ENCODE measurements around the gene ANXA1. TPM values are rescaled to one million over a fixed set of nuclear protein-coding genes. Genes with fewer than 3 reads are reported as not detected.
"Not testable (repeated sequence)": the region's sequence is repeated elsewhere in the genome, so short reads cannot be mapped to it uniquely, and the experiment has no call there.

Gene ANXA1
- total RNA-seq, 1 donor from 2014 or later, result 32.2 TPM

- intact Hi-C loops (cut with micrococcal nuclease), result no loop called here
Observed at GRCh38 chr9:73178044-73178443, 26.4 kb downstream of the ANXA1 start.

GRCh38 chr9:73179589-73179988 lies 27.9 kb downstream of the ANXA1 start:
- Mint-ChIP-seq H3K9me3 (no peaks in the 10 kb centered on the region), H3K27me3 (ENCODE audit: low read depth) (no peaks in the 10 kb centered on the region), H3K4me3 (ENCODE audit: low read depth) (no peak overlapping the region), H3K27ac (no peak overlapping the region), H3K4me1 (ENCODE audit: low read depth) (peaks cover 17% of the 10 kb centered on the region), H3K36me3 (ENCODE audit: low read depth) (no peaks in the 10 kb centered on the region)
- DNase-seq (ENCODE audit: low spot score), result no peak
- intact Hi-C loops (cut with micrococcal nuclease), result no loop called here

More at GRCh38 chr9:73178044-73178443, 26.4 kb downstream of the ANXA1 start:
- no peaks in the 10 kb centered on the region for H3K27me3 Mint-ChIP-seq (ENCODE audit: low read depth)
- peaks cover 12% of the 10 kb centered on the region for H3K4me1 Mint-ChIP-seq (ENCODE audit: low read depth)
- no peak overlapping the region for H3K4me3 Mint-ChIP-seq (ENCODE audit: low read depth)
- H3K27ac Mint-ChIP-seq, result no peak overlapping the region
- no peak for DNase-seq (ENCODE audit: low spot score)
- H3K36me3 Mint-ChIP-seq (ENCODE audit: low read depth), result no peaks in the 10 kb centered on the region
- H3K9me3 Mint-ChIP-seq, result no peaks in the 10 kb centered on the region

- H3K9me3 Mint-ChIP-seq, result no peaks in the 10 kb centered on the region
- H3K27me3 Mint-ChIP-seq (ENCODE audit: low read depth), result peaks cover 2% of the 10 kb centered on the region
- peaks cover 15% of the 10 kb centered on the region for H3K4me1 Mint-ChIP-seq (ENCODE audit: low read depth)
- no peak overlapping the region for H3K4me3 Mint-ChIP-seq (ENCODE audit: low read depth)
- H3K36me3 Mint-ChIP-seq (ENCODE audit: low read depth), result no peaks in the 10 kb centered on the region
- DNase-seq (ENCODE audit: low spot score), result no peak
- intact Hi-C loops (cut with micrococcal nuclease), result loop anchor here (5.0 kb wide), 2 partner anchors 158 to 323 kb away; no protein-coding TSS in a partner anchor
- no peak overlapping the region for H3K27ac Mint-ChIP-seq
Observed at GRCh38 chr9:73180403-73180802, 28.7 kb downstream of the ANXA1 start.

- no peak for DNase-seq (ENCODE audit: low spot score)
- no peak overlapping the region for H3K4me3 Mint-ChIP-seq (ENCODE audit: low read depth)
- H3K27me3 Mint-ChIP-seq (ENCODE audit: low read depth), result peaks cover 20% of the 10 kb centered on the region
- peaks cover 13% of the 10 kb centered on the region for H3K4me1 Mint-ChIP-seq (ENCODE audit: low read depth)
- no peak overlapping the region for H3K27ac Mint-ChIP-seq
- H3K9me3 Mint-ChIP-seq, result no peaks in the 10 kb centered on the region
- intact Hi-C loops (cut with micrococcal nuclease), result loop anchor here (5.0 kb wide), 2 partner anchors 161 to 326 kb away; no protein-coding TSS in a partner anchor
- H3K36me3 Mint-ChIP-seq (ENCODE audit: low read depth), result no peaks in the 10 kb centered on the region
Observed at GRCh38 chr9:73182928-73183327, 31.3 kb downstream of the ANXA1 start.

GRCh38 chr9:73183428-73183827 lies 31.8 kb downstream of the ANXA1 start:
- H3K36me3 Mint-ChIP-seq (ENCODE audit: low read depth), result no peaks in the 10 kb centered on the region
- H3K4me1 Mint-ChIP-seq (ENCODE audit: low read depth), result peaks cover 9% of the 10 kb centered on the region
- intact Hi-C loops (cut with micrococcal nuclease), result loop anchor here (5.0 kb wide), 2 partner anchors 161 to 326 kb away; no protein-coding TSS in a partner anchor
- peaks cover 25% of the 10 kb centered on the region for H3K27me3 Mint-ChIP-seq (ENCODE audit: low read depth)
- H3K27ac Mint-ChIP-seq, result no peak overlapping the region
- DNase-seq (ENCODE audit: low spot score), result no peak
- no peaks in the 10 kb centered on the region for H3K9me3 Mint-ChIP-seq
- no peak overlapping the region for H3K4me3 Mint-ChIP-seq (ENCODE audit: low read depth)

GRCh38 chr9:73183917-73184861 lies 32.5 kb downstream of the ANXA1 start:
- intact Hi-C loops (cut with micrococcal nuclease), result loop anchor here (1.0 to 5.0 kb wide), 4 partner anchors 29 to 327 kb away; no protein-coding TSS in a partner anchor
- H3K36me3 Mint-ChIP-seq (ENCODE audit: low read depth), result no peaks in the 10 kb centered on the region
- peaks cover 9% of the 10 kb centered on the region for H3K4me1 Mint-ChIP-seq (ENCODE audit: low read depth)
- no peak overlapping the region for H3K4me3 Mint-ChIP-seq (ENCODE audit: low read depth)
- no peaks in the 10 kb centered on the region for H3K9me3 Mint-ChIP-seq
- no peak for DNase-seq (ENCODE audit: low spot score)
- H3K27me3 Mint-ChIP-seq (ENCODE audit: low read depth), result peaks cover 29% of the 10 kb centered on the region
- no peak overlapping the region for H3K27ac Mint-ChIP-seq

GRCh38 chr9:73191109-73191508 lies 39.4 kb downstream of the ANXA1 start:
- H3K9me3 Mint-ChIP-seq; H3K27ac Mint-ChIP-seq; DNase-seq (ENCODE audit: low spot score); H3K4me3 Mint-ChIP-seq (ENCODE audit: low read depth); H3K36me3 Mint-ChIP-seq (ENCODE audit: low read depth); intact Hi-C loops (cut with micrococcal nuclease); H3K4me1 Mint-ChIP-seq (ENCODE audit: low read depth): not testable (repeated sequence)
- H3K27me3 Mint-ChIP-seq (ENCODE audit: low read depth), result peaks cover 47% of the 10 kb centered on the region

- Mint-ChIP-seq H3K4me1 (ENCODE audit: low read depth) (no peaks in the 10 kb centered on the region), H3K9me3 (no peaks in the 10 kb centered on the region), H3K36me3 (ENCODE audit: low read depth) (no peaks in the 10 kb centered on the region), H3K27ac (no peak overlapping the region), H3K4me3 (ENCODE audit: low read depth) (no peak overlapping the region), H3K27me3 (ENCODE audit: low read depth) (peaks cover 30% of the 10 kb centered on the region)
- intact Hi-C loops (cut with micrococcal nuclease), result no loop called here
- DNase-seq (ENCODE audit: low spot score), result no peak
Observed at GRCh38 chr9:73194284-73194683, 42.6 kb downstream of the ANXA1 start.

GRCh38 chr9:73199448-73199847 lies 47.8 kb downstream of the ANXA1 start:
- H3K4me3 Mint-ChIP-seq (ENCODE audit: low read depth), result no peak overlapping the region
- intact Hi-C loops (cut with micrococcal nuclease), result no loop called here
- peaks cover 1% of the 10 kb centered on the region for H3K4me1 Mint-ChIP-seq (ENCODE audit: low read depth)
- H3K27ac Mint-ChIP-seq, result no peak overlapping the region
- no peaks in the 10 kb centered on the region for H3K9me3 Mint-ChIP-seq
- DNase-seq (ENCODE audit: low spot score), result no peak
- H3K27me3 Mint-ChIP-seq (ENCODE audit: low read depth), result peaks cover 31% of the 10 kb centered on the region
- no peaks in the 10 kb centered on the region for H3K36me3 Mint-ChIP-seq (ENCODE audit: low read depth)

GRCh38 chr9:73199886-73200285 lies 48.2 kb downstream of the ANXA1 start:
- intact Hi-C loops (cut with micrococcal nuclease), result loop anchor here (5.0 kb wide), 1 partner anchor 1372 kb away; no protein-coding TSS in a partner anchor
- H3K4me1 Mint-ChIP-seq (ENCODE audit: low read depth), result peaks cover 1% of the 10 kb centered on the region
- H3K27ac Mint-ChIP-seq, result no peak overlapping the region
- no peak overlapping the region for H3K4me3 Mint-ChIP-seq (ENCODE audit: low read depth)
- no peaks in the 10 kb centered on the region for H3K36me3 Mint-ChIP-seq (ENCODE audit: low read depth)
- DNase-seq (ENCODE audit: low spot score), result no peak
- H3K27me3 Mint-ChIP-seq (ENCODE audit: low read depth), result peaks cover 31% of the 10 kb centered on the region
- H3K9me3 Mint-ChIP-seq, result no peaks in the 10 kb centered on the region

GRCh38 chr9:73200694-73201452 lies 49.2 kb downstream of the ANXA1 start:
- Mint-ChIP-seq H3K27ac (no peak overlapping the region), H3K36me3 (ENCODE audit: low read depth) (no peaks in the 10 kb centered on the region)
- no peak for DNase-seq (ENCODE audit: low spot score)

GRCh38 chr9:73202980-73203379 lies 51.3 kb downstream of the ANXA1 start:
- H3K36me3 Mint-ChIP-seq (ENCODE audit: low read depth), result no peaks in the 10 kb centered on the region
- H3K27me3 Mint-ChIP-seq (ENCODE audit: low read depth), result peaks cover 20% of the 10 kb centered on the region
- no peak overlapping the region for H3K27ac Mint-ChIP-seq
- H3K4me3 Mint-ChIP-seq (ENCODE audit: low read depth), result no peak overlapping the region
- H3K4me1 Mint-ChIP-seq (ENCODE audit: low read depth), result peaks cover 1% of the 10 kb centered on the region
- no peak for DNase-seq (ENCODE audit: low spot score)
- intact Hi-C loops (cut with micrococcal nuclease), result loop anchor here (5.0 kb wide), 1 partner anchor 1369 kb away; no protein-coding TSS in a partner anchor
- H3K9me3 Mint-ChIP-seq, result no peaks in the 10 kb centered on the region

More at GRCh38 chr9:73200694-73201452, 49.2 kb downstream of the ANXA1 start:
- peaks cover 1% of the 10 kb centered on the region for H3K4me1 Mint-ChIP-seq (ENCODE audit: low read depth)
- H3K4me3 Mint-ChIP-seq (ENCODE audit: low read depth), result no peak overlapping the region
- no peaks in the 10 kb centered on the region for H3K9me3 Mint-ChIP-seq
- peaks cover 22% of the 10 kb centered on the region for H3K27me3 Mint-ChIP-seq (ENCODE audit: low read depth)
- intact Hi-C loops (cut with micrococcal nuclease), result loop anchor here (5.0 kb wide), 1 partner anchor 1371 kb away; no protein-coding TSS in a partner anchor
